Measurements from ENCODE around the gene RAPGEF6.

The RAPGEF6 gene

DNA sequence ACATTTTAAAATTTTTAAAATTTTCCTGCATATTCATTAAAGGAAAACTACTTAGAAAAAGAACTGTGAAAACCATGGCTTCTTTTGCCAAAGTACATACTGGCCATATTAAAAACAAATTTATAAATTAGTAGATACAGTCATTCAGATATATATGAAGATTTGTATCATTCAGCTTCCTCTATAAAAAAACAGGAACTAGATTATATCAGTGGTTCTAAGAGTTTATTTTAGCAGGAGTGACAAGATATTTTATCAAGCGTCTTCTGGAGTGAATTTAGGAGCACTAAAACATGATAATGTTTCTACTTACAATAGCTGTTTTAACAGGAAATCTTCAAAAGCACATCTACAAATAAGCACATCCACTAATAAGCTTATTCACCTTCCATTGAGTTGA, 171.4 kb downstream of the RAPGEF6 start:
- ChIA-PET CTCF (interaction anchor here (0.6 kb wide), 1 partner anchor 1144 kb away, joined by 3 read pairs; no protein-coding TSS in a partner anchor), POLR2A (ENCODE audit: low non-redundant PET) (no interaction called here)
- no peak for DNase-seq (ENCODE audit: low spot score)
- no peak overlapping the region for H3K27ac ChIP-seq
- TF ChIP-seq, protein P1, sequence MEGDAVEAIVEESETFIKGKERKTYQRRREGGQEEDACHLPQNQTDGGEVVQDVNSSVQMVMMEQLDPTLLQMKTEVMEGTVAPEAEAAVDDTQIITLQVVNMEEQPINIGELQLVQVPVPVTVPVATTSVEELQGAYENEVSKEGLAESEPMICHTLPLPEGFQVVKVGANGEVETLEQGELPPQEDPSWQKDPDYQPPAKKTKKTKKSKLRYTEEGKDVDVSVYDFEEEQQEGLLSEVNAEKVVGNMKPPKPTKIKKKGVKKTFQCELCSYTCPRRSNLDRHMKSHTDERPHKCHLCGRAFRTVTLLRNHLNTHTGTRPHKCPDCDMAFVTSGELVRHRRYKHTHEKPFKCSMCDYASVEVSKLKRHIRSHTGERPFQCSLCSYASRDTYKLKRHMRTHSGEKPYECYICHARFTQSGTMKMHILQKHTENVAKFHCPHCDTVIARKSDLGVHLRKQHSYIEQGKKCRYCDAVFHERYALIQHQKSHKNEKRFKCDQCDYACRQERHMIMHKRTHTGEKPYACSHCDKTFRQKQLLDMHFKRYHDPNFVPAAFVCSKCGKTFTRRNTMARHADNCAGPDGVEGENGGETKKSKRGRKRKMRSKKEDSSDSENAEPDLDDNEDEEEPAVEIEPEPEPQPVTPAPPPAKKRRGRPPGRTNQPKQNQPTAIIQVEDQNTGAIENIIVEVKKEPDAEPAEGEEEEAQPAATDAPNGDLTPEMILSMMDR (conservative IDR thresholded peaks at IDR 0.05; ENCODE audit: low read depth): no peak

DNA sequence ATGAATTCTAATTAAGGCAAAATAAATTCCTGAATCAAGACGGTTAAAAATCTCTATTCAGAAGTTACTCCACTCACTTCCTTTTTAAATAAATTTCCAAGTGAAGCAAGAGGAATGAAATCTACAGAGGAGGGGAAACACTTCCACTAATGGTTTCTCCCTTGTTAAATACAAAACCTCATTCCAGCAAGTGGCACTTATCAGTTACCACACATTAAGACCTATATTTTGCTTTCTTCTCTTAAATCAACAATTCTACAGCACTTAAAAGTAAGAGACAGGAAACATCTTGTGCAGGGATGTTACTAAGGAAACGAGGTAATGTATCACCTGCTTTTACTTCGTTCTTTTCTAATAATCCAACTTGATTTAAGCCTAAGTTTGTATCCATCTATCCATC, 172.6 kb downstream of the RAPGEF6 start:
- no peak overlapping the region for H3K27ac ChIP-seq
- ChIA-PET CTCF (interaction anchor here (1.3 kb wide), 1 partner anchor 74 kb away, joined by 5 read pairs; no protein-coding TSS in a partner anchor), POLR2A (ENCODE audit: low non-redundant PET) (no interaction called here)
- DNase-seq (ENCODE audit: low spot score): no peak
- TF ChIP-seq, protein P1 (conservative IDR thresholded peaks at IDR 0.05; ENCODE audit: low read depth): no peak

- H3K27ac ChIP-seq: no peak overlapping the region
- CTCF ChIA-PET: interaction anchor here (0.5 kb wide), 1 partner anchor 105 kb away, joined by 5 read pairs; no protein-coding TSS in a partner anchor
- DNase-seq (ENCODE audit: low spot score): no peak
- TF ChIP-seq, protein P1 (conservative IDR thresholded peaks at IDR 0.05; ENCODE audit: low read depth): no peak
- POLR2A ChIA-PET (ENCODE audit: low non-redundant PET): no interaction called here
These were observed 173.3 kb downstream of the RAPGEF6 start for GRCh38 chr5:131461742-131462141.

DNA sequence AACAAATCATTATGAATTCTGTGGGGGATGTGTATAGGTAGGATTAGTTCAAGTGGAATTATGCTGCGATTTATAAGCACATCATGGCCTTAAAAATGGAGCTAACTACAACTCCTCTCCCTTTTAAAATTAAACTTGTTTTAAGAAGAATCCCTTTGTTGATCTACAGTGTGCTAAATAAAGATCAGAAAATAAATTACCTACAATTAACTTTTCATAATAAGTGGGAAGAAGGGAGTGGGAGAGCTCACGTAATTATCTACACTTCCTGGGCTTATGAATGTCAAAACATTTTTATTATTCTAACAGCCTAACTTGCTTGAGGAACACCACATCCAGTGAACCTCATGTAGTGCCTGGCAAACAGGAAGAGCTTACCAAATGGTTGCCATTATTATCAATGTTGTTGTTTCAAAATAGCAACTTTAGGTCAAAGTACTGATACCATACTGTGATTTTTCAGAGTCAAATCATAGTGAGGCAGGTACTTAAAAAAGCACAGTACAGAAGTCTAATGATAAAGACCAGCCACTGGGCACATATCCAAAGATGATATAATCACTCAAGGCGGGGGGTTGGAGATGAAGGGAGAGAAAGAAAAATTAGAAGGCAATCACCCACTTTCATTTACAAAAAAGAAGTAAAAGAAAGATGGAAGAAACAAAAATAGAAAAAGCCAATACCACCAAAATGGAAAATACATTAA, 174.0 kb downstream of the RAPGEF6 start:
- no peak overlapping the region for H3K27ac ChIP-seq
- TF ChIP-seq, protein P1 (conservative IDR thresholded peaks at IDR 0.05; ENCODE audit: low read depth): no peak
- POLR2A ChIA-PET (ENCODE audit: low non-redundant PET): no interaction called here
- CTCF ChIA-PET: interaction anchor here (0.5 kb wide), 1 partner anchor 105 kb away, joined by 5 read pairs; no protein-coding TSS in a partner anchor
- DNase-seq (ENCODE audit: low spot score): no peak

- TF ChIP-seq, protein P1 (conservative IDR thresholded peaks at IDR 0.05; ENCODE audit: low read depth): no peak
- no peak for DNase-seq (ENCODE audit: low spot score)
- no peak overlapping the region for H3K27ac ChIP-seq
- CTCF ChIA-PET: no interaction called here
- POLR2A ChIA-PET (ENCODE audit: low non-redundant PET): no interaction called here
These were observed 174.9 kb downstream of the RAPGEF6 start for GRCh38 chr5:131460133-131460532.

GRCh38 chr5:131459216-131459615, 175.8 kb downstream of the RAPGEF6 start:
- POLR2A ChIA-PET (ENCODE audit: low non-redundant PET): no interaction called here
- TF ChIP-seq, protein P1 (conservative IDR thresholded peaks at IDR 0.05; ENCODE audit: low read depth): no peak
- H3K27ac ChIP-seq: no peak overlapping the region

More at GRCh38 chr5:131459216-131459615, 175.8 kb downstream of the RAPGEF6 start:
- CTCF ChIA-PET: no interaction called here
- DNase-seq (ENCODE audit: low spot score): no peak

Data from RWPE1 (cell line).